IPS-15b (cell line): ENCODE results near the gene EVL.
"Not testable (repeated sequence)": the region's sequence is repeated elsewhere in the genome, so short reads cannot be mapped to it uniquely, and the experiment has no call there.

ENCODE experiments used
- H3K27me3 ChIP-seq: one replicate; pipeline ENCODE4 v1.6.1; 2013; ENCODE audit warnings: low read length; ENCODE audit not compliant: control insufficient read depth, insufficient read depth
- H3K36me3 ChIP-seq: one replicate; pipeline ENCODE4 v1.6.1; 2013; ENCODE audit warnings: low read length; ENCODE audit not compliant: control insufficient read depth, insufficient read depth
- H3K4me1 ChIP-seq: one replicate; pipeline ENCODE4 v1.6.1; 2013; ENCODE audit warnings: mild to moderate bottlenecking, low read length; ENCODE audit not compliant: control insufficient read depth, insufficient read depth
- H3K4me3 ChIP-seq: one replicate; pipeline ENCODE4 v1.5.1; 2013; ENCODE audit warnings: low read depth, low read length
- H3K9ac ChIP-seq: one replicate; pipeline ENCODE4 v1.6.1; 2013; ENCODE audit warnings: low read depth, mild to moderate bottlenecking, low read length
- H3K9me3 ChIP-seq: one replicate; pipeline ENCODE4 v1.6.1; 2013; ENCODE audit warnings: mild to moderate bottlenecking, low read length; ENCODE audit not compliant: control insufficient read depth, insufficient read depth

EVL gene

GRCh38 chr14:100065111-100065871 lies at the start of gene EVL:
Gene EVL, plus strand, starts transcription at chr14:100065422. Its CDS starts 79 bp downstream, at chr14:100065501.
- Histone ChIP-seq H3K9me3 (no peaks in the 10 kb centered on the region), H3K36me3 (no peaks in the 10 kb centered on the region), H3K9ac (no peak within 1 kb of the TSS), H3K4me1 (no peaks in the 10 kb centered on the region), H3K27me3 (no peaks in the 10 kb centered on the region), H3K4me3 (no peak within 1 kb of the TSS)

- Histone ChIP-seq H3K27me3 (no peaks in the 10 kb centered on the region), H3K9me3 (no peaks in the 10 kb centered on the region), H3K4me3 (no peak overlapping the region), H3K36me3 (no peaks in the 10 kb centered on the region), H3K9ac (no peak overlapping the region), H3K4me1 (peaks cover 8% of the 10 kb centered on the region)
These were observed 47.7 kb upstream of the EVL start for GRCh38 chr14:100017553-100017952.

- H3K9me3 ChIP-seq, result no peaks in the 10 kb centered on the region
- H3K4me3 ChIP-seq, result no peak overlapping the region
- H3K9ac ChIP-seq, result peak overlapping the region; percentile 17
- H3K4me1 ChIP-seq, result peaks cover 8% of the 10 kb centered on the region
- no peaks in the 10 kb centered on the region for H3K27me3 ChIP-seq
- no peaks in the 10 kb centered on the region for H3K36me3 ChIP-seq
These were observed 47.2 kb upstream of the EVL start for GRCh38 chr14:100018054-100018453.

- Histone ChIP-seq H3K4me1 (peaks cover 8% of the 10 kb centered on the region), H3K9ac (peak overlapping the region; percentile 17), H3K27me3 (no peaks in the 10 kb centered on the region), H3K9me3 (no peaks in the 10 kb centered on the region), H3K36me3 (no peaks in the 10 kb centered on the region), H3K4me3 (no peak overlapping the region)
These were observed 46.7 kb upstream of the EVL start for GRCh38 chr14:100018482-100018881.

- H3K9ac ChIP-seq, result peak overlapping the region; percentile 57
These were observed 46.0 kb upstream of the EVL start for GRCh38 chr14:100019156-100019744.

GRCh38 chr14:100020629-100021028 lies 44.6 kb upstream of the EVL start:
- no peak overlapping the region for H3K4me3 ChIP-seq
- no peaks in the 10 kb centered on the region for H3K36me3 ChIP-seq
- peaks cover 8% of the 10 kb centered on the region for H3K4me1 ChIP-seq
- H3K9ac ChIP-seq, result no peak overlapping the region
- no peaks in the 10 kb centered on the region for H3K9me3 ChIP-seq
- no peaks in the 10 kb centered on the region for H3K27me3 ChIP-seq

More at GRCh38 chr14:100019156-100019744, 46.0 kb upstream of the EVL start:
- Histone ChIP-seq H3K27me3 (no peaks in the 10 kb centered on the region), H3K9me3 (no peaks in the 10 kb centered on the region), H3K4me1 (peaks cover 8% of the 10 kb centered on the region), H3K36me3 (no peaks in the 10 kb centered on the region), H3K4me3 (no peak overlapping the region)

- H3K4me3 ChIP-seq, result no peak overlapping the region
- H3K4me1 ChIP-seq, result peaks cover 8% of the 10 kb centered on the region
- H3K9ac ChIP-seq, result no peak overlapping the region
- H3K9me3 ChIP-seq, result no peaks in the 10 kb centered on the region
- no peaks in the 10 kb centered on the region for H3K27me3 ChIP-seq
- H3K36me3 ChIP-seq, result no peaks in the 10 kb centered on the region
These were observed 42.3 kb upstream of the EVL start for GRCh38 chr14:100022772-100023451.

GRCh38 chr14:100025111-100025510 lies 40.1 kb upstream of the EVL start:
- no peak overlapping the region for H3K4me3 ChIP-seq
- no peaks in the 10 kb centered on the region for H3K9me3 ChIP-seq
- H3K27me3 ChIP-seq, result peaks cover 8% of the 10 kb centered on the region
- no peaks in the 10 kb centered on the region for H3K4me1 ChIP-seq
- no peak overlapping the region for H3K9ac ChIP-seq
- no peaks in the 10 kb centered on the region for H3K36me3 ChIP-seq

GRCh38 chr14:100027771-100028490 lies 37.3 kb upstream of the EVL start:
- Histone ChIP-seq H3K4me1 (no peaks in the 10 kb centered on the region), H3K9ac (no peak overlapping the region), H3K36me3 (no peaks in the 10 kb centered on the region), H3K4me3 (no peak overlapping the region), H3K27me3 (peaks cover 14% of the 10 kb centered on the region), H3K9me3 (no peaks in the 10 kb centered on the region)

GRCh38 chr14:100028990-100029677 lies 36.1 kb upstream of the EVL start:
- Histone ChIP-seq H3K36me3 (no peaks in the 10 kb centered on the region), H3K4me1 (no peaks in the 10 kb centered on the region), H3K27me3 (peaks cover 14% of the 10 kb centered on the region), H3K9ac (no peak overlapping the region), H3K9me3 (no peaks in the 10 kb centered on the region), H3K4me3 (no peak overlapping the region)

GRCh38 chr14:100030006-100030405 lies 35.2 kb upstream of the EVL start:
- not testable (repeated sequence) for H3K4me1 ChIP-seq, H3K9me3 ChIP-seq, H3K36me3 ChIP-seq, H3K9ac ChIP-seq, H3K4me3 ChIP-seq
- H3K27me3 ChIP-seq, result peaks cover 14% of the 10 kb centered on the region
